Activated CD8-positive, alpha-beta memory T cell treated with anti-CD3 and anti-CD28 coated beads for 4 hours (primary cell): ENCODE data around the gene KDM3B.

Experiments
- DNase-seq, 2 donors: peaks; one replicate each; pipeline ENCODE4 v3.0.0-alpha.2; 2020; ENCODE audit warnings: low read depth in 2 of 2

KDM3B gene

GRCh38 chr5:138346889-138347288 lies 5.6 kb upstream of the KDM3B start:
- DNase-seq, result no peak

- DNase-seq, result no peak
Observed at GRCh38 chr5:138349852-138350562, 2.5 kb upstream of the KDM3B start.

- DNase-seq, result no peak
Observed at GRCh38 chr5:138350563-138350890, 2.0 kb upstream of the KDM3B start.

GRCh38 chr5:138351056-138351455 lies 1.4 kb upstream of the KDM3B start:
- no peak for DNase-seq

- DNase-seq, result no peak
Observed at GRCh38 chr5:138351517-138351916, 968 bp upstream of the KDM3B start.

- DNase-seq, result peak; percentile 38 to 47
Observed at GRCh38 chr5:138352722-138353559, 456 bp downstream of the KDM3B start.

GRCh38 chr5:138353560-138354080 lies 1.1 kb downstream of the KDM3B start:
- DNase-seq, result no peak

GRCh38 chr5:138354387-138354786 lies 1.9 kb downstream of the KDM3B start:
- DNase-seq, result no peak

- DNase-seq, result no peak
Observed at GRCh38 chr5:138354926-138355378, 2.5 kb downstream of the KDM3B start.

- no peak for DNase-seq
Observed at GRCh38 chr5:138359621-138360020, 7.1 kb downstream of the KDM3B start.

GRCh38 chr5:138360941-138361452 lies 8.5 kb downstream of the KDM3B start:
- no peak for DNase-seq

- DNase-seq, result no peak
Observed at GRCh38 chr5:138364576-138364975, 12.1 kb downstream of the KDM3B start.

GRCh38 chr5:138366632-138367382 lies 14.3 kb downstream of the KDM3B start:
- DNase-seq, result no peak

GRCh38 chr5:138369261-138369660 lies 16.8 kb downstream of the KDM3B start:
- no peak for DNase-seq

- no peak for DNase-seq
Observed at GRCh38 chr5:138369706-138370105, 17.2 kb downstream of the KDM3B start.

- DNase-seq, result no peak
Observed at GRCh38 chr5:138370537-138370936, 18.1 kb downstream of the KDM3B start.

- DNase-seq, result no peak
Observed at GRCh38 chr5:138371454-138371853, 19.0 kb downstream of the KDM3B start.

- no peak for DNase-seq
Observed at GRCh38 chr5:138372225-138372624, 19.7 kb downstream of the KDM3B start.

- no peak for DNase-seq
Observed at GRCh38 chr5:138372653-138373052, 20.2 kb downstream of the KDM3B start.

GRCh38 chr5:138382347-138382746 lies 29.9 kb downstream of the KDM3B start:
- no peak for DNase-seq

- DNase-seq, result no peak
Observed at GRCh38 chr5:138385660-138386059, 33.2 kb downstream of the KDM3B start.

GRCh38 chr5:138386290-138386689 lies 33.8 kb downstream of the KDM3B start:
- no peak for DNase-seq
